GM18526 (cell line): ENCODE data around the gene SLC6A5.

Experiments
- POLR2A ChIP-seq: IDR thresholded peaks from 3 replicates; pipeline ENCODE4 v1.6.1; 2011; ENCODE audit not compliant: insufficient read length; ENCODE audit errors: extremely low read depth

SLC6A5 gene

GRCh38 chr11:20671856-20672546, 72.6 kb downstream of the SLC6A5 start:
- TF ChIP-seq POLR2A, result no peak

DNA sequence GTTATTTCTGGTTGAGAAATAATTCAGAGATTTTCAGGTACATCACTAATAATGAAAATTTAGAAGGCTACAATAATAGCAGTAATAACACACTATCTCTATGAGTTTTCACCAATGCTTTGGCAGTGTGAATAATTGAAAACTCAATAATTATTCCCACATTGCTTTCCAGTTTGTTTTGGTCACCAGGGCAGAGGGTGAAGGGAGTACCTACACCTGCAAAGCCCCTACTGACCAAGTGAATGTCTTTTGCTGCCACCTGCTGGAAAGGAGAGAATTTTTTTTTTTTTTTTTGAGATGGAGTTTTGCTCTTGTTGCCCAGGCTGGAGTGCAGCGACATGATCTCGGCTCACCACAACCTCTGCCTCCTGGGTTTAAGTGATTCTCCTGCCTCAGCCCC, 73.2 kb downstream of the SLC6A5 start:
- TF ChIP-seq POLR2A, result no peak

DNA sequence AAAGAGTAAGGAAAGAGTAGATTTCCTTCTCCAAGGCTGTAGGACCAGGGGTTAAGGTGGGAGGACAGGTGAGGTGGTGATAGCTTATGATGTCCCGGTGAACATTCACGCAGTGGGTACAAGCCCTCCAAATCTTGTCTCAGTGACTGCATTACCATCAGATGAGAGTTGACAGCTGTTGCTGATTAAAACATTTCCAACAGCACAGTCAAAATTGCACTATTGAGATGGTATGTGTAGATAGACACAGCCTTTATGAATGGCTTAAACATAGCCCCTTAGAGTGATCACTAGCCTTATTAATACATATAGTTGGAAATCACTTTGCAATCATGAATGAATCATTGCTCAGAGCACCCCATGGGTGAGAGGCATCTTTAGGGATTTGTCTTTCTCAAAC, 77.2 kb downstream of the SLC6A5 start:
- no peak for TF ChIP-seq POLR2A

- no peak for TF ChIP-seq POLR2A
Measured at GRCh38 chr11:20688761-20689160, 89.4 kb downstream of the SLC6A5 start.

- TF ChIP-seq POLR2A, result no peak
Measured at GRCh38 chr11:20707876-20708275, 108.5 kb downstream of the SLC6A5 start.
